OCI-LY1 (cell line): ENCODE measurements around the gene PTPN14.

Source experiments
- CTCF ChIP-seq: fragments of 200-600 bp; sonication (generic), shearing (Covaris generic); IDR thresholded peaks from 2 replicates; pipeline ENCODE4 v1.5.1; 2017; ENCODE audit warnings: mild to moderate bottlenecking, antibody characterized with exemption, low read length, moderate library complexity, mixed read lengths
- EZH2 ChIP-seq: fragments of 200-600 bp; sonication (generic), shearing (Covaris generic); IDR thresholded peaks from 2 replicates; pipeline ENCODE4 v1.8.0; 2017; ENCODE audit warnings: borderline replicate concordance, mixed run types, mild to moderate bottlenecking, antibody characterized with exemption, low read length, moderate library complexity, mixed read lengths

- TF ChIP-seq CTCF (no peak), EZH2 (no peak)
These were observed 19.9 kb upstream of the PTPN14 start for GRCh38 chr1:214571281-214571680.
